WTC11 (cell line): ENCODE data around the gene FYCO1. TPM values are rescaled to one million over a fixed set of nuclear protein-coding genes. Genes with fewer than 3 reads are reported as not detected.

Source experiments
- ATAC-seq: fragments of 200-7000 bp; cut with Tn5 transposase; 2 replicates; pipeline ENCODE4 v1.10.0; 2021; ENCODE audit warnings: mild to moderate bottlenecking, moderate library complexity
- CTCF ChIA-PET: fragments of 300-600 bp; sonication (Branson Sonifier 250); formaldehyde crosslinking; loops from one replicate; lab custom pipeline; 2021; ENCODE audit warnings: antibody characterized with exemption; lab: Charles Lee
- POLR2A ChIA-PET: fragments of 350-600 bp; sonication (Branson Sonifier 250); formaldehyde crosslinking; loops from one replicate; lab custom pipeline; 2021; ENCODE audit warnings: antibody characterized with exemption; lab: Charles Lee
- DNase-seq: peaks from one replicate; pipeline ENCODE4 v3.0.0; 2021; ENCODE audit warnings: low spot score
- H3K27ac Mint-ChIP-seq: 2 replicates; pipeline ENCODE4 v1.8.0; 2021; ENCODE audit warnings: mixed read lengths
- H3K27me3 Mint-ChIP-seq: 2 replicates; pipeline ENCODE4 v1.8.0; 2021; ENCODE audit warnings: low read depth, mild to moderate bottlenecking, moderate library complexity, mixed read lengths
- H3K36me3 Mint-ChIP-seq: 2 replicates; pipeline ENCODE4 v1.8.0; 2021; ENCODE audit warnings: mixed read lengths
- H3K4me1 Mint-ChIP-seq: 2 replicates; pipeline ENCODE4 v1.8.0; 2022; ENCODE audit warnings: mixed read lengths
- H3K4me3 Mint-ChIP-seq: 2 replicates; pipeline ENCODE4 v1.8.0; 2021; ENCODE audit warnings: mild to moderate bottlenecking, moderate library complexity, mixed read lengths
- H3K9me3 Mint-ChIP-seq: 2 replicates; pipeline ENCODE4 v1.8.0; 2021; ENCODE audit warnings: mixed read lengths
- AFF4 ChIP-seq: sonication (generic); formaldehyde crosslinking; IDR thresholded peaks from 2 replicates; pipeline ENCODE4 v1.8.1; 2023; ENCODE audit warnings: mild to moderate bottlenecking, missing genetic modification reagents, borderline replicate concordance
- ATF1 ChIP-seq: sonication (generic); formaldehyde crosslinking; IDR thresholded peaks from 2 replicates; pipeline ENCODE4 v1.8.1; 2023; ENCODE audit warnings: mild to moderate bottlenecking, moderate library complexity, missing genetic modification reagents
- E2F1 ChIP-seq: sonication (generic); formaldehyde crosslinking; IDR thresholded peaks from 2 replicates; pipeline ENCODE4 v1.8.0; 2022; ENCODE audit warnings: mild to moderate bottlenecking, missing genetic modification reagents
- EMX1 ChIP-seq: fragments of 250-450 bp; sonication (Bioruptor Pico); IDR thresholded peaks from 2 replicates; pipeline ENCODE4 v1.8.0; 2021; ENCODE audit warnings: mild to moderate bottlenecking
- FOXK1 ChIP-seq: sonication (generic); formaldehyde crosslinking; IDR thresholded peaks from 2 replicates; pipeline ENCODE4 v1.8.0; 2022; ENCODE audit warnings: mild to moderate bottlenecking, moderate library complexity, missing genetic modification reagents
- GABPB1 ChIP-seq: sonication (generic); formaldehyde crosslinking; IDR thresholded peaks from 2 replicates; pipeline ENCODE4 v1.8.1; 2023; ENCODE audit warnings: mild to moderate bottlenecking, missing genetic modification reagents
- GRHL2 ChIP-seq: fragments of 250-450 bp; sonication (Bioruptor Pico); IDR thresholded peaks from 2 replicates; pipeline ENCODE4 v1.8.0; 2022; ENCODE audit warnings: mild to moderate bottlenecking, moderate library complexity; ENCODE audit not compliant: insufficient replicate concordance, severe bottlenecking
- JAZF1 ChIP-seq: fragments of 250-450 bp; sonication (Bioruptor Pico); IDR thresholded peaks from 2 replicates; pipeline ENCODE4 v1.9.0; 2021; ENCODE audit warnings: moderate library complexity, mild to moderate bottlenecking, inconsistent platforms
- MXD4 ChIP-seq: fragments of 250-450 bp; sonication (Bioruptor Pico); IDR thresholded peaks from 2 replicates; pipeline ENCODE4 v1.8.0; 2021; ENCODE audit warnings: mild to moderate bottlenecking, moderate library complexity, borderline replicate concordance
- TP53 ChIP-seq: sonication (generic); formaldehyde crosslinking; IDR thresholded peaks from 2 replicates; pipeline ENCODE4 v1.8.1; 2023; ENCODE audit warnings: mild to moderate bottlenecking, missing genetic modification reagents
- USF2 ChIP-seq: sonication (generic); formaldehyde crosslinking; IDR thresholded peaks from 2 replicates; pipeline ENCODE4 v1.8.1; 2023; ENCODE audit warnings: mild to moderate bottlenecking, missing genetic modification reagents, moderate library complexity
- ZBTB21 ChIP-seq: sonication (generic); formaldehyde crosslinking; IDR thresholded peaks from 2 replicates; pipeline ENCODE4 v1.8.1; 2023; ENCODE audit warnings: mild to moderate bottlenecking, missing genetic modification reagents, borderline replicate concordance
- ZBTB43 ChIP-seq: sonication (generic); formaldehyde crosslinking; IDR thresholded peaks from 2 replicates; pipeline ENCODE4 v1.8.1; 2023; ENCODE audit warnings: mild to moderate bottlenecking, missing genetic modification reagents
- ZNF263 ChIP-seq: sonication (generic); formaldehyde crosslinking; IDR thresholded peaks from 2 replicates; pipeline ENCODE4 v1.8.1; 2022; ENCODE audit warnings: low read depth, mild to moderate bottlenecking, moderate library complexity, missing genetic modification reagents
- ZNF396 ChIP-seq: fragments of 250-450 bp; sonication (Bioruptor Pico); IDR thresholded peaks from 2 replicates; pipeline ENCODE4 v1.8.0; 2021; ENCODE audit warnings: mild to moderate bottlenecking, moderate library complexity, borderline replicate concordance
- total RNA-seq: library from RNA; stranded (reverse); gene quantifications from 3 replicates; pipeline ENCODE4 v1.2.3, GENCODE V29; 2021
- TF ChIP-seq, protein P1 (sequence below): fragments of 200-600 bp; IDR thresholded peaks from 2 replicates; pipeline ENCODE4 v1.8.0; 2022; ENCODE audit warnings: antibody characterized with exemption
- TF ChIP-seq, protein P2 (sequence below): sonication (generic); formaldehyde crosslinking; IDR thresholded peaks from 2 replicates; pipeline ENCODE4 v1.8.1; 2023; ENCODE audit warnings: mild to moderate bottlenecking, missing genetic modification reagents, moderate library complexity

The FYCO1 gene
- total RNA-seq, 1 experiment from 2014 or later: 13.9 TPM

DNA sequence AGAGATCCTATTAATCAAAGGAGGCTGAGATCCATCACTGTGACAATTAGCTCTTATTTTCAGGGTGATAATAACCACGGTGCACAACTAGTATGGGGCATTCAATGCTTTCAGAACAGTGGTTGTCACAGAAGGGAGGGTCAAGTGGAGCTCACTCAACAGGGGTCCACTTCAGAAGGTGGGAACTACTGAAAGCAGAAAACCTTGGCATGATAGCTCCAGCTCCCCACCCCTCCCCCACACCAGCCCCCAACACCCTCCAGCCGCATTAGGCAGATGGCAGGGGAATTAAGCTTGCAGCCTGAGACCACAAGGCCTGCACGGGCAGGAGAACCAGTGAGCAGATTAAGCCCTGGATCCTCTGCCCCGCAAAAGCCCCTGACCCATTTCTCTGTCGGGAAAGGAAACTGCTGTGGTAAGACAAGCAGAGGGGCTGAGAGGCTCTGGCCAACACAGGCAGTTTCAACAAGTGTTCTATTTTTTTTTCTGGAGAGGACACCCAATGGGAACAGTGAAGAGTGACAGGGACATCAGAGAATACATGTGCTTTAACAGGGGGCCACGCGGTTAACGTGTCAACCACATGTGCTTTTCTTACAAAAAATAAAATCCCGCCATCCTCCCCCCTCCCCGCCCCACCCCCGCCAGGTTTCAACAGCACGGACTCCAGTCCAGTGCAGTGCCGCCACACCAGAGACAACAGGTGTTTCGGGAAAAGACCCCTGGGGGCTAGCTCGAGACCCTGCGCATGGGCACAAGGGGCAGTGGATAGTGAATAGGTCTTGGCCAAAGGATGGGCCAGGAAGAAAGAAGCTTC lies 997 bp downstream of the FYCO1 start:
- ChIA-PET CTCF (interaction anchor here (1.0 to 2.2 kb wide), 5 partner anchors 57 to 433 kb away, joined by 3 to 13 read pairs (median 3); no protein-coding TSS in a partner anchor), POLR2A (interaction anchor here (0.6 kb wide), 1 partner anchor 599 kb away, joined by 3 read pairs; no protein-coding TSS in a partner anchor)
- ATAC-seq: peak; percentile 10
- no peak for TF ChIP-seq ZBTB21 (CRISPR knock-in tag)
- TF ChIP-seq ZNF396 (CRISPR knock-in tag): no peak
- TF ChIP-seq, protein P1, sequence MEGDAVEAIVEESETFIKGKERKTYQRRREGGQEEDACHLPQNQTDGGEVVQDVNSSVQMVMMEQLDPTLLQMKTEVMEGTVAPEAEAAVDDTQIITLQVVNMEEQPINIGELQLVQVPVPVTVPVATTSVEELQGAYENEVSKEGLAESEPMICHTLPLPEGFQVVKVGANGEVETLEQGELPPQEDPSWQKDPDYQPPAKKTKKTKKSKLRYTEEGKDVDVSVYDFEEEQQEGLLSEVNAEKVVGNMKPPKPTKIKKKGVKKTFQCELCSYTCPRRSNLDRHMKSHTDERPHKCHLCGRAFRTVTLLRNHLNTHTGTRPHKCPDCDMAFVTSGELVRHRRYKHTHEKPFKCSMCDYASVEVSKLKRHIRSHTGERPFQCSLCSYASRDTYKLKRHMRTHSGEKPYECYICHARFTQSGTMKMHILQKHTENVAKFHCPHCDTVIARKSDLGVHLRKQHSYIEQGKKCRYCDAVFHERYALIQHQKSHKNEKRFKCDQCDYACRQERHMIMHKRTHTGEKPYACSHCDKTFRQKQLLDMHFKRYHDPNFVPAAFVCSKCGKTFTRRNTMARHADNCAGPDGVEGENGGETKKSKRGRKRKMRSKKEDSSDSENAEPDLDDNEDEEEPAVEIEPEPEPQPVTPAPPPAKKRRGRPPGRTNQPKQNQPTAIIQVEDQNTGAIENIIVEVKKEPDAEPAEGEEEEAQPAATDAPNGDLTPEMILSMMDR: no peak
- TF ChIP-seq, protein P2, sequence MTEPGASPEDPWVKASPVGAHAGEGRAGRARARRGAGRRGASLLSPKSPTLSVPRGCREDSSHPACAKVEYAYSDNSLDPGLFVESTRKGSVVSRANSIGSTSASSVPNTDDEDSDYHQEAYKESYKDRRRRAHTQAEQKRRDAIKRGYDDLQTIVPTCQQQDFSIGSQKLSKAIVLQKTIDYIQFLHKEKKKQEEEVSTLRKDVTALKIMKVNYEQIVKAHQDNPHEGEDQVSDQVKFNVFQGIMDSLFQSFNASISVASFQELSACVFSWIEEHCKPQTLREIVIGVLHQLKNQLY (CRISPR knock-in tag): no peak
- TF ChIP-seq TP53 (CRISPR knock-in tag): no peak
- no peak for TF ChIP-seq E2F1 (CRISPR knock-in tag)
- no peak for TF ChIP-seq USF2 (CRISPR knock-in tag)
- TF ChIP-seq AFF4 (CRISPR knock-in tag): no peak
- no peak for TF ChIP-seq ZNF263
- no peak for TF ChIP-seq FOXK1
- no peak for TF ChIP-seq JAZF1 (CRISPR knock-in tag)
- TF ChIP-seq MXD4 (CRISPR knock-in tag): no peak
- no peak for TF ChIP-seq GRHL2
- no peak for TF ChIP-seq EMX1 (CRISPR knock-in tag)
- TF ChIP-seq ZBTB43 (CRISPR knock-in tag): no peak
- TF ChIP-seq GABPB1: no peak
- TF ChIP-seq ATF1 (CRISPR knock-in tag): no peak
- TF ChIP-seq, all 79 proteins: peak for 0
- no peaks in the 10 kb centered on the region for H3K9me3 Mint-ChIP-seq
- peak overlapping the region; percentile 81 for H3K4me3 Mint-ChIP-seq
- no peak overlapping the region; the same call in 1 of the 2 replicates for H3K27ac Mint-ChIP-seq
- peaks cover 6% of the 10 kb centered on the region; the same call in 1 of the 2 replicates for H3K36me3 Mint-ChIP-seq
- peak; percentile 38 for DNase-seq
- peaks cover 15% of the 10 kb centered on the region for H3K27me3 Mint-ChIP-seq
- H3K4me1 Mint-ChIP-seq: peaks cover 42% of the 10 kb centered on the region
